Neural cell (in vitro differentiated cells): ENCODE data around the gene KRTAP5-4.

Experiments used
- CTCF ChIP-seq: fragments of 450-650 bp; IDR thresholded peaks from 2 replicates; pipeline ENCODE4 v1.5.1; 2014; ENCODE audit warnings: antibody characterized with exemption, mild to moderate bottlenecking, moderate library complexity; ENCODE audit not compliant: poor library complexity, severe bottlenecking
- EP300 ChIP-seq: fragments of 450-650 bp; conservative IDR thresholded peaks from 2 replicates; pipeline ENCODE4 v1.6.1; 2014; ENCODE audit warnings: antibody characterized with exemption, mild to moderate bottlenecking, moderate library complexity; ENCODE audit not compliant: poor library complexity, severe bottlenecking
- POLR2AphosphoS5 ChIP-seq: IDR thresholded peaks from 2 replicates; pipeline ENCODE4 v1.6.1; 2012
- REST ChIP-seq: IDR thresholded peaks from 2 replicates; pipeline ENCODE4 v1.6.1; 2012; ENCODE audit warnings: borderline replicate concordance
- SMC3 ChIP-seq: fragments of 450-650 bp; conservative IDR thresholded peaks from 2 replicates; pipeline ENCODE4 v1.6.1; 2014; ENCODE audit warnings: antibody characterized with exemption, mild to moderate bottlenecking, moderate library complexity; ENCODE audit not compliant: poor library complexity

GRCh38 chr11:1574238-1574932 lies 47.6 kb downstream of the KRTAP5-4 start:
- peak; percentile 93 for TF ChIP-seq CTCF
- no peak for TF ChIP-seq REST
- TF ChIP-seq EP300: no peak
- peak; percentile 58 for TF ChIP-seq POLR2AphosphoS5
- TF ChIP-seq SMC3: peak; percentile 90
